H1 (cell line): Measurements from ENCODE around the gene FAM234A. TPM values are rescaled to one million over a fixed set of nuclear protein-coding genes. Genes with fewer than 3 reads are reported as not detected.

Source experiments
- CTCF ChIA-PET: fragments of 300-600 bp; sonication (Branson Sonifier 250); formaldehyde crosslinking; loops from one replicate; lab custom pipeline; 2021; ENCODE audit not compliant: partially characterized antibody; lab: Charles Lee
- POLR2A ChIA-PET: fragments of 300-600 bp; sonication (Branson Sonifier 250); formaldehyde crosslinking; loops from one replicate; lab custom pipeline; 2021; ENCODE audit warnings: inconsistent platforms; ENCODE audit not compliant: partially characterized antibody; lab: Charles Lee
- DNase-seq, 2 experiments: peaks; one replicate each; pipeline versions ENCODE4 v3.0.0 to v3.0.0-alpha.2; 2010 to 2022; ENCODE audit warnings: low spot score in 2 of 2, low read depth in 1 of 2, mixed read lengths in 1 of 2
- FAIRE-seq: peaks from 2 replicates; lab custom pipeline; 2011; peaks lifted over from hg19 to GRCh38; lab: Jason Lieb, UNC
- H2AFZ ChIP-seq: 2 replicates; pipeline ENCODE4 v1.8.1; 2012; ENCODE audit warnings: low read length, inconsistent platforms
- H2AK5ac ChIP-seq: 2 replicates; pipeline ENCODE4 v1.6.1; 2013; ENCODE audit warnings: low read depth, low read length
- H2BK120ac ChIP-seq: replicated peaks from 2 replicates; pipeline ENCODE3; 2013; ENCODE audit warnings: low read depth, low read length, inconsistent platforms
- H2BK12ac ChIP-seq: 2 replicates; pipeline ENCODE4 v1.6.1; 2013; ENCODE audit warnings: low read depth, low read length
- H2BK15ac ChIP-seq: 2 replicates; pipeline ENCODE4 v1.6.1; 2013; ENCODE audit warnings: low read length
- H2BK20ac ChIP-seq: 2 replicates; pipeline ENCODE4 v1.6.1; 2013; ENCODE audit warnings: low read length
- H2BK5ac ChIP-seq: 2 replicates; pipeline ENCODE4 v1.6.1; 2013; ENCODE audit warnings: low read depth, low read length
- H3K14ac ChIP-seq: 2 replicates; pipeline ENCODE4 v1.6.1; 2013; ENCODE audit warnings: inconsistent platforms; ENCODE audit not compliant: insufficient read length
- H3K18ac ChIP-seq: 2 replicates; pipeline ENCODE4 v1.6.1; 2013; ENCODE audit warnings: low read length; ENCODE audit errors: extremely low read depth
- H3K23ac ChIP-seq: 2 replicates; pipeline ENCODE4 v1.6.1; 2013; ENCODE audit warnings: inconsistent platforms; ENCODE audit not compliant: insufficient read length
- H3K23me2 ChIP-seq: 2 replicates; pipeline ENCODE4 v1.6.1; 2013; ENCODE audit warnings: low read depth, low read length
- H3K27ac ChIP-seq: 2 replicates; pipeline ENCODE4 v1.6.1; 2011; ENCODE audit warnings: low read depth, low read length, inconsistent platforms
- H3K27me3 ChIP-seq, 4 experiments: replicated peaks in 1 of 4; 1 replicate in 1 of 4; 2 replicates in 3 of 4; pipeline versions ENCODE4 v1.6.1 to v1.8.1; 2011 to 2013; ENCODE audit warnings: low read length in 3 of 4, mild to moderate bottlenecking in 3 of 4, inconsistent platforms in 2 of 4, mixed read lengths in 2 of 4, moderate library complexity in 1 of 4; ENCODE audit not compliant: control insufficient read depth in 3 of 4, insufficient read depth in 3 of 4; ENCODE audit errors: extremely low read depth in 1 of 4
- H3K36me3 ChIP-seq, 4 experiments: 2 replicates each; pipeline versions ENCODE4 v1.6.1 to v1.8.1; 2011 to 2013; ENCODE audit warnings: mild to moderate bottlenecking in 4 of 4, low read length in 3 of 4, moderate library complexity in 2 of 4, control low read depth in 1 of 4, inconsistent platforms in 1 of 4; ENCODE audit not compliant: insufficient read depth in 4 of 4, control insufficient read depth in 2 of 4
- H3K4ac ChIP-seq: replicated peaks from 2 replicates; pipeline ENCODE3; 2013; ENCODE audit warnings: low read length, low read depth, mixed read lengths, inconsistent platforms; ENCODE audit not compliant: insufficient read length
- H3K4me1 ChIP-seq, 4 experiments: replicated peaks in 1 of 4; 1 replicate in 1 of 4; 2 replicates in 3 of 4; pipeline versions ENCODE4 v1.6.1 to v1.8.1; 2011 to 2013; ENCODE audit warnings: low read length in 3 of 4, inconsistent platforms in 2 of 4, mixed read lengths in 1 of 4; ENCODE audit not compliant: insufficient read depth in 4 of 4, control insufficient read depth in 3 of 4
- H3K4me2 ChIP-seq, 2 experiments: 2 replicates each; pipeline versions ENCODE4 v1.6.1 to v1.8.1; 2011 to 2013; ENCODE audit warnings: low read depth in 2 of 2, low read length in 2 of 2, control low read depth in 1 of 2, inconsistent platforms in 1 of 2, mild to moderate bottlenecking in 1 of 2; ENCODE audit not compliant: insufficient read depth in 1 of 2
- H3K4me3 ChIP-seq, 4 experiments: fragments of 200-600, 300-600 bp in 1 of 4; sonication (generic), shearing (Covaris generic), sonication (Bioruptor Twin) in 1 of 4; 2 replicates each; pipeline versions ENCODE4 v1.5.1 to v1.8.1; 2011 to 2016; ENCODE audit warnings: low read length in 4 of 4, low read depth in 3 of 4, control low read depth in 2 of 4, inconsistent platforms in 2 of 4, mild to moderate bottlenecking in 2 of 4, mixed read lengths in 1 of 4, moderate library complexity in 1 of 4; ENCODE audit not compliant: insufficient read depth in 2 of 4; ENCODE audit errors: extremely low read depth in 1 of 4
- H3K56ac ChIP-seq: replicated peaks from 2 replicates; pipeline ENCODE3; 2013; ENCODE audit warnings: low read depth, mild to moderate bottlenecking, mixed read lengths, low read length, inconsistent platforms; ENCODE audit not compliant: insufficient read length
- H3K79me1 ChIP-seq: 2 replicates; pipeline ENCODE4 v1.6.1; 2013; ENCODE audit warnings: low read depth, low read length, control low read depth
- H3K79me2 ChIP-seq, 2 experiments: 2 replicates each; pipeline versions ENCODE4 v1.6.1 to v1.8.1; 2012 to 2013; ENCODE audit warnings: low read length in 2 of 2, mild to moderate bottlenecking in 2 of 2, inconsistent platforms in 1 of 2; ENCODE audit not compliant: insufficient read depth in 2 of 2, control insufficient read depth in 1 of 2
- H3K9ac ChIP-seq, 4 experiments: replicated peaks in 1 of 4; 1 replicate in 1 of 4; 2 replicates in 3 of 4; pipeline versions ENCODE4 v1.6.1 to v1.8.1; 2011 to 2013; ENCODE audit warnings: low read depth in 3 of 4, low read length in 3 of 4, control low read depth in 2 of 4, mild to moderate bottlenecking in 2 of 4, moderate library complexity in 2 of 4, inconsistent platforms in 1 of 4; ENCODE audit errors: extremely low read depth in 1 of 4
- H3K9me3 ChIP-seq, 2 experiments: 2 replicates each; pipeline versions ENCODE4 v1.6.1 to v1.8.1; 2012 to 2013; ENCODE audit warnings: mild to moderate bottlenecking in 2 of 2, moderate library complexity in 2 of 2, control low read depth in 1 of 2, inconsistent platforms in 1 of 2, low read depth in 1 of 2, low read length in 1 of 2, mixed read lengths in 1 of 2; ENCODE audit not compliant: insufficient read depth in 2 of 2
- H4K20me1 ChIP-seq, 2 experiments: replicated peaks in 1 of 2; 2 replicates each; pipeline versions ENCODE3 to v1.8.1; 2011 to 2013; ENCODE audit warnings: inconsistent platforms in 2 of 2, low read length in 2 of 2, mild to moderate bottlenecking in 1 of 2; ENCODE audit not compliant: insufficient read depth in 2 of 2, control insufficient read depth in 1 of 2
- H4K5ac ChIP-seq: 2 replicates; pipeline ENCODE4 v1.6.1; 2013; ENCODE audit warnings: low read length, low read depth, mixed read lengths, inconsistent platforms; ENCODE audit not compliant: insufficient read length
- H4K8ac ChIP-seq: 2 replicates; pipeline ENCODE4 v1.8.0; 2013; ENCODE audit warnings: mild to moderate bottlenecking, moderate library complexity, low read length, inconsistent platforms; ENCODE audit not compliant: insufficient read depth; ENCODE audit errors: extremely low read depth
- H4K91ac ChIP-seq: replicated peaks from 2 replicates; pipeline ENCODE3; 2013; ENCODE audit warnings: low read length, mixed read lengths, inconsistent platforms; ENCODE audit not compliant: insufficient read length
- ATF3 ChIP-seq: IDR thresholded peaks from 2 replicates; pipeline ENCODE4 v1.6.1; 2011; ENCODE audit warnings: low read depth, mild to moderate bottlenecking, low read length; ENCODE audit not compliant: insufficient read depth
- BACH1 ChIP-seq: IDR thresholded peaks from 2 replicates; pipeline ENCODE4 v1.6.1; 2012; ENCODE audit warnings: low read length, improper control_type of control experiment
- EZH2 ChIP-seq: fragments of 200-600 bp; sonication (generic); IDR thresholded peaks from 2 replicates; pipeline ENCODE4 v1.7.1; 2012; ENCODE audit warnings: low read depth, mild to moderate bottlenecking, moderate library complexity, low read length, inconsistent platforms; ENCODE audit not compliant: severe bottlenecking
- JUND ChIP-seq: IDR thresholded peaks from 2 replicates; pipeline ENCODE4 v1.6.1; 2011; ENCODE audit warnings: mild to moderate bottlenecking, improper control_type of control experiment, low read length
- PHF8 ChIP-seq: fragments of 200-600 bp; sonication (generic); conservative IDR thresholded peaks from 2 replicates; pipeline ENCODE4 v1.7.1; 2012; ENCODE audit warnings: low read depth, mild to moderate bottlenecking, inconsistent platforms, low read length, moderate library complexity
- RNF2 ChIP-seq: fragments of 200-900, 300-1000 bp; sonication (generic); IDR thresholded peaks from 2 replicates; pipeline ENCODE4 v1.7.1; 2016; ENCODE audit warnings: borderline replicate concordance, low read depth, mild to moderate bottlenecking, antibody characterized with exemption, low read length; ENCODE audit not compliant: poor library complexity, severe bottlenecking; ENCODE audit errors: missing control alignments
- RXRA ChIP-seq: IDR thresholded peaks from 2 replicates; pipeline ENCODE4 v1.6.1; 2011; ENCODE audit warnings: low read depth, mild to moderate bottlenecking, low read length, moderate library complexity; ENCODE audit not compliant: insufficient read depth
- SIRT6 ChIP-seq: IDR thresholded peaks from one replicate; pipeline ENCODE4 v1.7.1; 2012; ENCODE audit warnings: low read length, inconsistent platforms
- SRF ChIP-seq: IDR thresholded peaks from 2 replicates; pipeline ENCODE4 v1.6.1; 2011; ENCODE audit warnings: mild to moderate bottlenecking, low read depth, low read length, moderate library complexity
- TBP ChIP-seq: IDR thresholded peaks from 2 replicates; pipeline ENCODE4 v1.6.1; 2011; ENCODE audit warnings: low read depth, low read length, improper control_type of control experiment
- WGBS, 2 experiments: shearing (Covaris generic) in 1 of 2; methylation state at CpG; one replicate each; pipeline versions ENCODE4 v1.1.6 to v1.1.7; 2013 to 2015; ENCODE audit warnings: low lambda C conversion rate in 2 of 2, mixed read lengths in 2 of 2, inconsistent platforms in 1 of 2, low coverage in 1 of 2, missing lambda C conversion rate in 1 of 2; ENCODE audit not compliant: insufficient replicate concordance in 2 of 2, insufficient coverage in 1 of 2, insufficient read length in 1 of 2; ENCODE audit errors: extremely low coverage in 1 of 2, missing lambda C conversion rate in 1 of 2; 5-methylcytosine and 5-hydroxymethylcytosine counted together
- polyA plus RNA-seq, 7 experiments: library from polyadenylated mRNA; depleted of rRNA in 3 of 7; stranded (reverse) in 5 of 7; unstranded in 2 of 7; fragments of >200 nt in 5 of 7; fragments of 200-250 nt in 2 of 7; gene quantifications; 1 replicate in 5 of 7; 2 replicates in 1 of 7; 4 replicates in 1 of 7; pipeline versions ENCODE4 v1.2.1 to v1.2.3, GENCODE V29; 2011 to 2013; ENCODE audit warnings: missing spikeins in 2 of 7, mixed read lengths in 2 of 7
- total RNA-seq: library from RNA; stranded (reverse); fragmentation: NEBNext Ultra II Directional; extraction: Animal tissue kit (Norgen Biotek cat#: 25700); gene quantifications from 2 replicates; pipeline ENCODE4 v1.2.1, GENCODE V29; 2021

The FAM234A gene
- total and polyA plus RNA-seq, 2 of the 8 experiments (the other 6 are each of a cell fraction or from before 2014, with no cell fraction given): 80.6 to 104 TPM

- no peak for DNase-seq
- Histone ChIP-seq H2BK15ac (no peak overlapping the region), H2AFZ (no peak overlapping the region), H3K18ac (no peak overlapping the region), H2BK20ac (no peak overlapping the region), H2BK120ac (no peak overlapping the region), H3K79me2 (no peaks in the 10 kb centered on the region), H3K4me1 (no peaks in the 10 kb centered on the region), H3K27me3 (no peaks in the 10 kb centered on the region), H3K36me3 (peaks cover 0 to 26% (median under 1%) of the 10 kb centered on the region in 4 experiments; a peak in 4 of 8 replicates), H3K14ac (no peak overlapping the region), H3K23me2 (0 out of 2 replicates have a peak, but pooled peaks cover 2% of the 10 kb centered on the region), H2BK5ac (no peak overlapping the region), H3K56ac (no peak overlapping the region), H3K23ac (no peak overlapping the region), H3K9ac (no peak overlapping the region), H3K9me3 (no peaks in the 10 kb centered on the region), H4K20me1 (peaks cover 2 to 3% of the 10 kb centered on the region in 2 experiments), H3K4me3 (no peak overlapping the region), H3K27ac (no peak overlapping the region), H4K5ac (no peak overlapping the region), H3K79me1 (no peaks in the 10 kb centered on the region; the same call in 1 of the 2 replicates), H4K8ac (no peak overlapping the region), H3K4me2 (no peak overlapping the region), H2AK5ac (no peak overlapping the region), H2BK12ac (no peak overlapping the region), H3K4ac (no peak overlapping the region), H4K91ac (no peak overlapping the region)
- 92% methylated on average over 13 of the region's 13 CpGs; no CpG with 5 or more reads in 1 of the 2 experiments for WGBS, 2 experiments
- no peak for TF ChIP-seq RXRA
- no peak for TF ChIP-seq EZH2
- TF ChIP-seq RNF2: no peak
- TF ChIP-seq PHF8: no peak
- TF ChIP-seq TBP: no peak
- no peak for TF ChIP-seq ATF3
- no peak for TF ChIP-seq JUND
- no peak for TF ChIP-seq SIRT6
- no peak for TF ChIP-seq SRF
- TF ChIP-seq BACH1: no peak
- POLR2A ChIA-PET: no interaction called here
- no peak for FAIRE-seq
- CTCF ChIA-PET: no interaction called here
Measured at GRCh38 chr16:301950-302349, 67.3 kb downstream of the FAM234A start.
